Measurements from ENCODE around the gene DIP2B.
"Not testable (repeated sequence)": the region's sequence is repeated elsewhere in the genome, so short reads cannot be mapped to it uniquely, and the experiment has no call there.

The DIP2B gene

DNA sequence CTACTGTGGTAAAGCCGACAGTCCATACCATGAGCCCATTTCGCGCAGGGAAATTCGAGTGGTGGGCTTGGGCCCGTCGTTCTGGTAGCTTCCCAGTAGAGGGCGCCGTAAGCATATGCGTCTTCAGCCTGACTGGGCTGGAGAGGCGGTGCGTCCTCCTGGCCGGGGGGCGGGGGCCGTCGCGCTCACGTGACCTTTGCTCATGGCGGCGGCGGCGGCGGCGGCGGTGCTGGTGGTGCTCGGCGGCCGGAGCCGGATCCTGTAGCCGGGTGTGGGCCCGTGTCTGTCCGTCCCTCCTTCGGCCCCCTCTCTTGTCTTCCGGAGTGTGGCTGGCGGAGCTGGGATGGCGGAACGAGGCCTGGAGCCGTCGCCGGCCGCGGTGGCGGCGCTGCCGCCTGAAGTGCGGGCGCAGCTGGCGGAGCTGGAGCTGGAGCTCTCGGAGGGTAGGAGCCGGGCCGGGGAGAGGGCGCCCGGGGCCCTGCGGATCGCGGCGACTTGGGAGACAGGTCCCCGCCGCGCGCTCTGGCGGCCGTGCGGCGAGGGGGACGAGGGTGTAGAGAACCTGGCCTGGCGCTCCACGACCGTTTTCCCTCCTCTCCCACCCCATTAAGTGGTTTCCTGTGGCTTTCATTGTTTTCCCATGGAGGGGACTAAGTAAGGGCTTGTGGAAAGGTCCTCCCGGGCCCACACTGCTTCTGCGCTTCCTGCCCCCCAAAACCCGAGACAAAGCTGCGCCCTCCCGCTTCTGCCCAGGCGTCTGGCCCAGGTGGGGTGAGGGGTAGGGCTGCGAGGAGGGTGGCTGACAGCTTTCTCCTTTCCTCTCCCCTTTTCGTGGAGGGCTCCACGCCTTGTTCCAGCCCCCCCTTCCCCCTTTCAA, at the start of gene DIP2B:
TSS of gene DIP2B (plus strand) at position 188 of the 877 bp plus-strand sequence. CDS start at position 344, 156 bp downstream.
- peak within 1 kb of the TSS; percentile 95 for H3K4me3 ChIP-seq (ENCODE audit: low read depth, low read length)

DNA sequence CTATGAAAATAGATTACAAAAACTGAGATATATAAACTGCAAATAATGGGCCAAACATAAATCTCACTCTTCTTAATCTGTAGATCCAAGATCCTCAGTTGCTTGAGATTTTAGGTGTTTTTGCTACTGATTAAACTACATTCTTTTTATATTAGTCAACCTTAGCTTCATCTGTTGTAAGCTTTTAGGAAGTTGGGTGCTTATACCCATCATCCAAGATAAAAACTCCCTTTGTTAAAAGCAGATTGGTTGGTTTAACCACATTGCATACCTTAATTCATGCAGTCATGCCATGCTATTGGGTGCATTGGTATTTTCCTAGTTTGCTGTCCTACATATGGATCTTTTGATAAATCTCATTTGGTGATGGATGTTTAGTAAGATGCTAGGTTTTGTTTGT, 46.2 kb upstream of the DIP2B start:
- H3K4me3 ChIP-seq (ENCODE audit: low read depth, low read length), result no peak overlapping the region

- no peak overlapping the region for H3K4me3 ChIP-seq (ENCODE audit: low read depth, low read length)
Observed at GRCh38 chr12:50467439-50467838, 37.3 kb upstream of the DIP2B start.

DNA sequence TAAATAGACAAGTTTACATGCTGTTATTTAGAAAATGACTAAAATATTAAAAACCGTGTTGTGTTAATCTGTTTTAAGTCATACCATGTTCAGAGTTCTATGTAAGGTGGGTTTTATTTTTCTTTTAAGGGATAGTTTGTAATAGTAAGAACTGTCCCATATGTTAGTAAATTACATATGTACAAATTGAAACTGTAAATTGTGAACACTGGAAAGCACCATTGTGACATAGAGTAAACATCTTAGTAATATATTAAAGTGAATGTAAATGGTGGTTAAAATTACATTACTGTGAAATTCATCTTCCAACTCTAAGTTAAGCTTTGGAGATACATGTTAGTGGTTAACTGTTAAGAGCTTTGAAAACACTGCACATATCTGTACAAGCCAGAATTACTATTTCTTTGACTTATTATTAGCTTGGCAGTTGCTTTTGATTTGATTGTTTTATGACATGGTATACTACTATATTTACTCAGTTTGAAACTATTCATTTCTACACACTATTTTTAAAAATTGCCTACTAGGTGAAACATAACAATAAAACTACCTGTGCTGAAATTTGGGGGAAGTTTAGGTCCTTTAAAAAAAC, 27.4 kb upstream of the DIP2B start:
- no peak overlapping the region for H3K4me3 ChIP-seq (ENCODE audit: low read depth, low read length)

DNA sequence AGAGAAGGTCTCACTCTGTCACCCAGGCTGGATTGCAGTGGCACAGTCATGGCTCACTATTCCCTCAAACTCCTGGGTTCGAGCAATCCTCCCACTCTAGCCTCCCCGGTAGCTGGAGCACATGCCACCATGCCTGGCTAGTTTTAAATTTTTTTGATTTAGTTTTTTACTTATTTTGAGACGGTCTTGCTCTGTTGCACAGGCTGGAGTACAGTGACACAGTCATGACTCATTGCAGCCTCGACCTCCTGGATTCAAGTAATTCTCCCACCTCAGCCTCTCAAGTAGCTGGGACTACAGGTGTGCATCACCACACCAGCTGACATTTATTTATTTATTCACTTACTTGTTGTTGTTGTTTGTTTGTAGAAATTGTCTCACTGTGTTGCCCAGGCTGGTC, 22.2 kb upstream of the DIP2B start:
- H3K4me3 ChIP-seq (ENCODE audit: low read depth, low read length), result no peak overlapping the region

GRCh38 chr12:50483488-50483887, 21.3 kb upstream of the DIP2B start:
- H3K4me3 ChIP-seq (ENCODE audit: low read depth, low read length), result no peak overlapping the region

DNA sequence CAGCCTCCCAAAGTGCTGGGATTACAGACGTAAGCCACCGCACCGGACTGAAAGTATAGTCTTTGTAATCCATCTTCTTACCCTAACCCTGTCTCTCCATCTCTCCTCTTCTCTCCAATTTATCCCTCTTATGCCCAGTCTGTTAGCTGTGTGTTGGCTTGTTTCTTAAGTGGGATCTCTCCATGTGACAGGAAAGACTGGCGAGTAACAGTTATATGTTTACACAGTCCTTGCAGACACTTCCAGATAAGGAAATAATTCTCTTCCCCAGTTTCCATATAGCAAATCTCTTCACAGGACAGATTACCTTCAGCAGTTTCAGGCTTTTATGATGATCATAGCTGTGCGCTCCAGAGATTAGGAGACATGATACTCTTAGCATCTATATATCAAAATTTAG, 16.0 kb upstream of the DIP2B start:
- no peak overlapping the region for H3K4me3 ChIP-seq (ENCODE audit: low read depth, low read length)

DNA sequence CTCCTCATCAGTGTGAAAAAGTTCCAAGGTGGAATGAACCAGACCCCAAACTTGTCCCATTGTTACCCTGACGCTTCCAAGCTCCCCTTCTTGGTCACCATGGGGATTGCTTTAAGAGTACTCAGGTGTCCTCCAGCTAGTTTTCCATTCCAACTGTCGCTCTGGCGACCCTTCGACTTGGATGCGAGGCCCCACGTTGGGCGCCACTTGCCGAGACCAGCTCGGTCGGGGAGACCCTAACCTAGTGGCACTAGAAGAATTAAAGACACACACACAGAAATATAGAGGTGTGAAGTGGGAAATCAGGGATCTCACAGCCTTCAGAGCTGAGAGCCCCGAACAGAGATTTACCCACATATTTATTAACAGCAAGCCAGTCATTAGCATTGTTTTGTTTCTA, 6.7 kb upstream of the DIP2B start:
- H3K4me3 ChIP-seq (ENCODE audit: low read depth, low read length), result not testable (repeated sequence)

DNA sequence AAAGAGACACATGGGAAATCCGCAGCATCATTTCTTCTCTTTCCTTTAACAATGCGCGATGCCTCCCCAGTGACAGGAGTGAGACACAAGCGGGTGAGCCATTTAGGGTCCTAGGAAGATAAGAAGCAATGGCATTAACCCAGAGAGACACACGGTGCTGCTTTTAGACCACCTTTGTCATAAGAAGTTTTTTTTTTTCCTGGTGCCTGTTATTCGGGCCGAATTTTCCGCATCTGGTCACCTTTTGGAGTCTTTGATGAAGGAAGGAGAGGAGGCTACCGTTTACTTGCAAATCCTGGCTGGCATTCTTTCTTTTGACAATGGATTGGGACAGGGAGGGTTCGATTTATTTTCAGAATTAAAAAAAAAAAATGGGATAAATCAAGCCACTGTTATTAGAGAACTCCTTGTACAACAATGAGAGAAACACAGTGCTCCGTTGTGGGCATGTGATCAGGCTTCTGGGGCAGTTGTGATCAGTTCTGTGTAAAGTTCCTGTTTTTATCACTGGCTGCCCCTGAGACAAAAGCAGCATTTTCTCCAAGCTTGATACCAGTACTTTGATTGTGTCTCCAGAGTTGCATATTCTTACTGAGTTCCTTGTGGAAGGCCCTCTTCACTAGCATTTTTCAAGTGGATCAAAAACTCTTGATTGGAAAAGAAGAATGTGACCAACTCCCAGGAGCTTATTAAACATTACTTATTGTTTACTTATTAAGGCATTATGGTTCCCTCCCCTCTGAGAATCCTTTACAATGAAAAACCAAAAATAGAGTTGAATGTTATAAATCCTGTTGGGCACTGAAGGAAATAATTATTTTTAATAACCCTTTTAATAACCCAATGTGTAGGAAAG, 1.1 kb downstream of the DIP2B start:
- H3K4me3 ChIP-seq (ENCODE audit: low read depth, low read length), result peak overlapping the region; percentile 95

GRCh38 chr12:50506753-50507473, 2.1 kb downstream of the DIP2B start:
- no peak overlapping the region for H3K4me3 ChIP-seq (ENCODE audit: low read depth, low read length)

DNA sequence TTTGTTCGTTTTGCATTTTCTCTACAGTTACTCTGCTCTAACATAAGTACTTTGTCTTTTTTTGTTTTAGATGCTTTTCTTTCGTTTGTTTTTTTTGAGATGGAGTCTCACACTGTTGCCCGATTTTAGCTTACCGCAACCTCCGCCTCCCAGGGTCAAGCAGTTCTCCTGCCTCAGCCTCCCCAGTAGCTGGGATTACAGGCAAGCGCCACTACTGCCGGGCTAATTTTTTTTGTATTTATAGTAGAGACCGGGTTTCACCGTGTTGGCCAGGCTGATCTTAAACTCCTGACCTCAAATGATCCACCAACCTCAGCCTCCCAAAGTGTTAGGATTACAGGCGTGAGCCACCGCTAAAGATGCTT, 2.7 kb downstream of the DIP2B start:
- H3K4me3 ChIP-seq (ENCODE audit: low read depth, low read length), result no peak overlapping the region

- no peak overlapping the region for H3K4me3 ChIP-seq (ENCODE audit: low read depth, low read length)
Observed at GRCh38 chr12:50507930-50508329, 3.1 kb downstream of the DIP2B start.

DNA sequence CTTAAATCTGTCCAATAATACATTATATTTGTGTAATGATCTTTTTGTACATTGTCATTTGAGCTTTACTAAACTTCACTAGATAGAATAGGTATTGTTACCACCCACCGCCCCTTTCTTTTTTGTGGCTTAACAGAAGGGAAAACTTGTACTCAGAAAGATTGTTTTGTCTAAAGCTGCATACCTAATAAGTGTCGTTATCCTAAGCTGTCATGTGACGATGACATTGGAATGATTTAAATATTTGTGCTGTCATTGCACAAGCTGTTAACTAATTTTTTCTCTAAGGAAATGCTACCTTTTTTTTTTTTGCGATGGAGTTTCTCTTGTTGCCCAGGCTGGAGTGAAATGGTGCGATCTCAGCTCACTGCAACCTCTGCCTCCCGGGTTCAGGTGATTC, 3.6 kb downstream of the DIP2B start:
- no peak overlapping the region for H3K4me3 ChIP-seq (ENCODE audit: low read depth, low read length)

- H3K4me3 ChIP-seq (ENCODE audit: low read depth, low read length), result no peak overlapping the region
Observed at GRCh38 chr12:50508970-50509663, 4.3 kb downstream of the DIP2B start.

GRCh38 chr12:50514526-50515276, 9.9 kb downstream of the DIP2B start:
- no peak overlapping the region for H3K4me3 ChIP-seq (ENCODE audit: low read depth, low read length)

DNA sequence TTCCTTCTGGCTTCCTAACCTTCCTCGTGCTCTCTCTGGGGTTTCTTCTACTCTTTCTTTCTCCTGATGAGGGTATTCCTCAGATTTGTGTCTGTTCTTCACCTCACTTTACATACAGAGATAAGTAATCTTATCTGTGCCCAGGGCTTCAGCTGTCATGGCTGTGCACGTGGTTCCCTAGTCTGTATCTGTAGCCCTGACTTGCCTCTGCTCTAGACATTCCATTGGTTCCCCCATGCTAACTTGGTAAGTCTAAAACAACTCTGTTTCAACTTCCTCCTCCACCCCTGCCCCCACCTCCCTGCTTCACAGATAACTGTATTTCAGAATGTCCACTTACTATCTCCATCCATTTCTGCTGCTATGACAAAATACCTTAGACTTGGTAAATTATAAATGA, 10.8 kb downstream of the DIP2B start:
- H3K4me3 ChIP-seq (ENCODE audit: low read depth, low read length), result no peak overlapping the region

GRCh38 chr12:50517421-50518048, 12.8 kb downstream of the DIP2B start:
- no peak overlapping the region for H3K4me3 ChIP-seq (ENCODE audit: low read depth, low read length)

- no peak overlapping the region for H3K4me3 ChIP-seq (ENCODE audit: low read depth, low read length)
Observed at GRCh38 chr12:50518090-50518489, 13.3 kb downstream of the DIP2B start.

- H3K4me3 ChIP-seq (ENCODE audit: low read depth, low read length), result no peak overlapping the region
Observed at GRCh38 chr12:50519353-50519752, 14.6 kb downstream of the DIP2B start.

Measured in iPS-11a (cell line).